ENCODE data around the gene ZNF22.

Gene ZNF22

DNA sequence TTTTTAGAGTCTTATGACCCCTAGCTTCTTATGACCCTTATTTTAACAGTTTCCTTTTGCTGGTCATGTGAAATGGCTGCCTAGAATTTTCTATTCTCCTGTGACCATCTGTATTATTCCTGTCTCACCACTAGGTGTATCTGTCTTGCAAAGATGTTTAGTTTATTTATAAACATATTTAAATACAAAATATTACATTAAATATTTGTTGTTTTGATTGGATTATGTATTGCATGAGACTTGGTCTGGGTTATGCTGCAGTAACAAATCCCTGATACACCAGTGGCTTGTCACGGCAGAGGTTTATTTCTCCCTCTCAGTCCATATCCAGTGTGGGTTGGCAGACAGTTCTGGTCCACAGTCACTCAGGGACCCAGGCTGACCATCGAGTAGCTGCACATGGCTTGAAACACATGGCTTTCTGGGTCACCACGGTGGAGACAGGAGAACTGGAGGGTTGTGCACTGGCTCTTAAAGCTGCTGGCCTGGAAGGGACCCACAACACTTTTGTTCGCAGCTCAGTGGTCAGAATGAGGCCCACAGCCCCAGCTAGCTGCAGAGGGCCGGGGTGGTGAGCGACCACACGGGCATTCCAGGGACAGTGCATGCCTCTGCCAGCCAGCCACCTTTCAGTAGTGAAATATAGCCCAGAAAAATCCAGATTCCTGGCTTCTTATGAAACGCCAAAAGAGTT, 33.8 kb upstream of the ZNF22 start:
- Histone ChIP-seq H3K27me3 (no peaks in the 10 kb centered on the region), H3K9me3 (no peaks in the 10 kb centered on the region), H3K4me1 (peaks cover 0 to 74% (median 61%) of the 10 kb centered on the region in 4 donors), H3K27ac (peak overlapping the region; percentile 71 to 83), H3K4me3 (no peak overlapping the region), H3K36me3 (peaks cover 16 to 30% (median 27%) of the 10 kb centered on the region in 3 donors)
- intact Hi-C loops (cut with DNase I; ENCODE audit: low total_unique reads) = no loop called here
- DNase-seq = peak in 1 of 2 donors; percentile 64
- TF ChIP-seq, protein P1, sequence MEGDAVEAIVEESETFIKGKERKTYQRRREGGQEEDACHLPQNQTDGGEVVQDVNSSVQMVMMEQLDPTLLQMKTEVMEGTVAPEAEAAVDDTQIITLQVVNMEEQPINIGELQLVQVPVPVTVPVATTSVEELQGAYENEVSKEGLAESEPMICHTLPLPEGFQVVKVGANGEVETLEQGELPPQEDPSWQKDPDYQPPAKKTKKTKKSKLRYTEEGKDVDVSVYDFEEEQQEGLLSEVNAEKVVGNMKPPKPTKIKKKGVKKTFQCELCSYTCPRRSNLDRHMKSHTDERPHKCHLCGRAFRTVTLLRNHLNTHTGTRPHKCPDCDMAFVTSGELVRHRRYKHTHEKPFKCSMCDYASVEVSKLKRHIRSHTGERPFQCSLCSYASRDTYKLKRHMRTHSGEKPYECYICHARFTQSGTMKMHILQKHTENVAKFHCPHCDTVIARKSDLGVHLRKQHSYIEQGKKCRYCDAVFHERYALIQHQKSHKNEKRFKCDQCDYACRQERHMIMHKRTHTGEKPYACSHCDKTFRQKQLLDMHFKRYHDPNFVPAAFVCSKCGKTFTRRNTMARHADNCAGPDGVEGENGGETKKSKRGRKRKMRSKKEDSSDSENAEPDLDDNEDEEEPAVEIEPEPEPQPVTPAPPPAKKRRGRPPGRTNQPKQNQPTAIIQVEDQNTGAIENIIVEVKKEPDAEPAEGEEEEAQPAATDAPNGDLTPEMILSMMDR (IDR thresholded peaks at IDR 0.05) = peak in 1 of 2 experiments; percentile 23

DNA sequence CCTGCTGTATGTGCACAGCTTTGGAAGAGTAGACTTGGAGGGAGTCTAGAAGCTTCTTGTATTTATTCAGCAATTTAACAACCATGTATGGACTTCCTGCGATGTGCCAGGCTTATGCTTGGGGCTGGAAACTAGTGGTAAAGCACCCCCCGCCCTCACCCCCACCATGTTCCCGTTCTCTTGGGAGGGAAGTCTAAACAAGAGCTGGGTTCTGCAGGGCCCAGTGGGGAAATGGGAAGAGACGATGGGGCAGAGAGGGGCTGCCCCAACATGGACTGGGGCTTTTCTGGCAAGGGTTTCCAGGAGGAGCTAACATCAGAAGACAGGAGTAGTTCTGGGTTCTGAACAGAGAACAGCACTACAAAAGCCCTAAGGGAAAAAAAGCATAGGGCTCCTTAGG, 33.1 kb upstream of the ZNF22 start:
- H3K4me1 ChIP-seq = peaks cover 0 to 68% (median 58%) of the 10 kb centered on the region in 4 donors

DNA sequence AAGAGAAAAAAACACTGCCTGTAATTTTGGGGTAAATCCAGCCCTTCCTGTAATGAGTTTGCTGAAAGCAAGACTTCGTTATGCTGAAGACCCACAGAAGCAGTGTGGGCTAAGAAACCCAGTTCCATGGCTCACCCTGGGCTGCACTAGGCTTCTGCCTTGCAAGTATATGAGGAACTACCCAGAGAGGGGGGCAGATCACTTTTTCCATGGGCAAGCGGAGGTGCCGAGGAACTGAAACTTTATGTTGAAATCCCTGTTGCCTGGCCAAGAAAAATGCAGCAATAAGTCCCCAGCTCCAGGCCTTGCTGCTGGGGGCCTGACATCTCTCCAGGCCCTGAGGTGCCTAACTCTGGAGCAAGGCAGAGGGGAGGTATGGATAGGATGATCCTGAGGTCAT, 32.6 kb upstream of the ZNF22 start:
- H3K4me3 ChIP-seq = no peak overlapping the region
- H3K27ac ChIP-seq = peak overlapping the region; percentile 71 to 83
- DNase-seq = peak; percentile 84 to 88
- no peaks in the 10 kb centered on the region for H3K27me3 ChIP-seq
- H3K36me3 ChIP-seq = peaks cover 16 to 32% (median 31%) of the 10 kb centered on the region in 3 donors
- H3K4me1 ChIP-seq = peaks cover 0 to 64% (median 56%) of the 10 kb centered on the region in 4 donors
- TF ChIP-seq, protein P1 (IDR thresholded peaks at IDR 0.05) = no peak
- no peaks in the 10 kb centered on the region for H3K9me3 ChIP-seq
- intact Hi-C loops (cut with DNase I; ENCODE audit: low total_unique reads) = no loop called here

More for the DNA sequence above, 33.1 kb upstream of the ZNF22 start:
- H3K4me3 ChIP-seq = no peak overlapping the region
- H3K27ac ChIP-seq = peak overlapping the region; percentile 71 to 83
- no peaks in the 10 kb centered on the region for H3K27me3 ChIP-seq
- intact Hi-C loops (cut with DNase I; ENCODE audit: low total_unique reads) = no loop called here
- TF ChIP-seq, protein P1 (IDR thresholded peaks at IDR 0.05) = no peak
- peaks cover 16 to 32% (median 31%) of the 10 kb centered on the region in 3 donors for H3K36me3 ChIP-seq
- peak in 1 of 2 donors; percentile 78 for DNase-seq
- no peaks in the 10 kb centered on the region for H3K9me3 ChIP-seq

DNA sequence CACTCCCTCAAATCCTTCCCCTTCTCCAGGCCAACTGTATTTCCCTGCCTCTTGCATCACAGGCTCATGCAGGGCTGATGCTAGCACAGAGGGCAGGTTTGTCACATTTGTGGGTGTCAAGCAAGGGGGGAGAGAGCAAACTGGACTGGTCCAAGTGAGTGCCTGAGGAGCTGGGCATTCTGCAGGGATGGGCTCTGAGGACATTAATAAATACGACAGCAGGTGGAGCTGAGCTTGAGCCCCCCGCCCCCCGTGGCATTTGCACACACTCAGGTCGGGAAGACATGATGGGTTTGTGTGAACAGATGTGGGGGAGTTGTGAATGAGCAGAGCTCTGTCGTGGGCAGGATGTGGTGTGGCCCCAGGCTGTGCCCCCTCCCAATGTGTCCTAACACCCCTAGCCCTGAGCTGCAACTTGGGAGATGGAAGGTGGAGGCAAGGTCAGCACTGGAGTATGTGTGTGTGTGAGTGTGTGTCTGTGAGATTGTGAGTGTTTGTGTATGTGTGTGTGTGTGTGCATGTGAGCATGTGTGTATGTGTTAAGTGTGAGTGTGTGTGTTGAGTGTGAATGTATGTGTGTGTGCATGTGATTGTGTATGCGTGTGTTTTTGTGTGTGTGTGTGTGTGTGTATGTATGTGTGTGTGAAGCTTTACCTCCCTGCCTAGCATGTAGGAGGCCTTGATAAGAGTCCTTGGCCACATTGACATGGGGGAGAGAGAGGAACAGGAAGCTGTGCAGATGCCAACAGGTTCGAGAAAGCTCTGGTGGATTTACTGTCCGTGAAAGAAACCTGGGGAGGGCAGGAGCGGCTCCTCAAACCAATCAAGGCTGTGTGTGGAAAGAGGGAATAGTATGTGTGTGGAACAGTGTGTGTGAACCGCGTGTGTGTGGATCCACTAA, 32.0 kb upstream of the ZNF22 start:
- H3K4me1 ChIP-seq = peaks cover 0 to 63% (median 54%) of the 10 kb centered on the region in 4 donors
- DNase-seq = peak in 1 of 2 donors; percentile 66
- intact Hi-C loops (cut with DNase I; ENCODE audit: low total_unique reads) = no loop called here
- peak overlapping the region; percentile 71 to 83 for H3K27ac ChIP-seq
- peaks cover 16 to 32% (median 31%) of the 10 kb centered on the region in 3 donors for H3K36me3 ChIP-seq
- no peaks in the 10 kb centered on the region for H3K27me3 ChIP-seq
- no peaks in the 10 kb centered on the region for H3K9me3 ChIP-seq
- H3K4me3 ChIP-seq = no peak overlapping the region
- TF ChIP-seq, protein P1 (IDR thresholded peaks at IDR 0.05) = no peak

DNA sequence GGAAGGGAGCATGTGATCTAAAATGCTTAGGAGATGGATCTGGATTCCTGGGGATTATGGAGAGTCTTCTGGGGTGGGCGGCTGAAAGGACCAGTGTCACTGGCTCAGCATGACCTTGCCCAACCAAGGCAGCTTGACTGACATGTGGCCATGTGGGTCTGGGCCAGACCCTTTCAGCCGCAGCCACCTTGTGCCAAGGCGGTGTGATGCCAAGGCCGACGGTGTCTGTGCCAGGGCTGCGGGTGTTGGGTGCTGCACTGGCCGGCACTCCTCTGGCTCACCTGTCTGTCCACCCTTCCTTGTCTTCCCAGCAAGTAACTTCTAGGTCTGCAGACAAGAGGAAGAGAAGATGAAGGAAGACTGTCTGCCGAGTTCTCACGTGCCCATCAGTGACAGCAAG, 30.9 kb upstream of the ZNF22 start:
- intact Hi-C loops (cut with DNase I; ENCODE audit: low total_unique reads) = loop anchor here (10.0 kb wide), 1 partner anchor 95 kb away; no protein-coding TSS in a partner anchor
- Histone ChIP-seq H3K27me3 (no peaks in the 10 kb centered on the region), H3K36me3 (peaks cover 16 to 32% (median 31%) of the 10 kb centered on the region in 3 donors), H3K27ac (no peak overlapping the region), H3K4me3 (no peak overlapping the region), H3K4me1 (peaks cover 0 to 63% (median 53%) of the 10 kb centered on the region in 4 donors), H3K9me3 (no peaks in the 10 kb centered on the region)
- TF ChIP-seq, protein P1 (IDR thresholded peaks at IDR 0.05) = no peak
- no peak for DNase-seq
